ENCODE data around the gene ELP1.

ELP1 gene

GRCh38 chr9:108882052-108882888, 51.7 kb downstream of the ELP1 start:
- Histone ChIP-seq H3K9ac (ENCODE audit: low read depth, low read length, poor library complexity, severe bottlenecking) (no peak overlapping the region), H3K4me2 (ENCODE audit: low read depth, low read length, poor library complexity, severe bottlenecking) (no peak overlapping the region), H2AFZ (ENCODE audit: low read length) (no peak overlapping the region), H3K9me3 (ENCODE audit: insufficient read depth, low read depth, low read length) (no peaks in the 10 kb centered on the region), H3K36me3 (ENCODE audit: insufficient read depth, low read length) (peaks cover 34% of the 10 kb centered on the region; the same call in 1 of the 2 replicates), H3K9me2 (replicated peaks; ENCODE audit: low read depth, low read length) (no peaks in the 10 kb centered on the region), H3K79me2 (ENCODE audit: insufficient read depth, low read length) (no peaks in the 10 kb centered on the region), H3F3A (ENCODE audit: low read depth) (no peaks in the 10 kb centered on the region), H3K4me1 (ENCODE audit: insufficient read depth, low read length, poor library complexity, severe bottlenecking) (no peaks in the 10 kb centered on the region), H3K27me3 (ENCODE audit: insufficient read depth, low read length, poor library complexity, severe bottlenecking) (no peaks in the 10 kb centered on the region), H3K4me3 (ENCODE audit: low read length, poor library complexity, severe bottlenecking) (no peak overlapping the region), H4K20me1 (ENCODE audit: insufficient read depth, low read length, poor library complexity, severe bottlenecking) (no peaks in the 10 kb centered on the region)
- TF ChIP-seq CTCF (conservative IDR thresholded peaks at IDR 0.05; ENCODE audit: low read length) (no peak), EZH2phosphoT487 (IDR thresholded peaks at IDR 0.05; ENCODE audit: borderline replicate concordance) (no peak)

DNA sequence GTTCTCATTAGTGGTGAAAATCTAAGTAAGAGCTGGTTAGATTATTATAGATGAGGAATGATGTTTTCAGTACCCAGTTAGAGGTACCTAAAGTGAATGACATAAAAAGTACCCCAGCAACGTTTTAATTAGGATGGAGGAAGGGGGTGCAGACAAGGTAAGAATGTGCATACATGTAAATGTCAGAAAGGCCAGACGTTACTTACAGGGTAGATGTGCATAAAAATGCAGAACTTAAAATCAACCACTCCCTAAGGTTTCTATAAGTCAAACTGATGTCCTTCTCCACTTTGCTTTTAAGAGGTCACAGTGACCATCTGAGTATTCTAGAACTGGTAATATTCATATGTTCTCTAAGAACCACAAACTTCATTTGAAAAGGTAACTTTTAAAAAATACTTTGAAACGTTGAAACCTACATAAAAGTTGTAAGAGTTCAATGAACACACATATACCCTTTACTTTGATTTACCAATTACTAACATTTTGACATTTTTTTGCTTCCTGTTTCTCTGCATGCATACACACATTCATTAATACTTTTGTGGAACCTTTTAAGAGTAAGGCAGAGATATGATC, 53.1 kb downstream of the ELP1 start:
- Histone ChIP-seq H3K9me3 (ENCODE audit: insufficient read depth, low read depth, low read length) (no peaks in the 10 kb centered on the region), H3K79me2 (ENCODE audit: insufficient read depth, low read length) (no peaks in the 10 kb centered on the region), H3K4me2 (ENCODE audit: low read depth, low read length, poor library complexity, severe bottlenecking) (no peak overlapping the region), H3K9me2 (replicated peaks; ENCODE audit: low read depth, low read length) (no peaks in the 10 kb centered on the region), H3K27me3 (ENCODE audit: insufficient read depth, low read length, poor library complexity, severe bottlenecking) (no peaks in the 10 kb centered on the region), H3K36me3 (ENCODE audit: insufficient read depth, low read length) (peaks cover 39% of the 10 kb centered on the region; the same call in 1 of the 2 replicates), H4K20me1 (ENCODE audit: insufficient read depth, low read length, poor library complexity, severe bottlenecking) (no peaks in the 10 kb centered on the region), H3K9ac (ENCODE audit: low read depth, low read length, poor library complexity, severe bottlenecking) (no peak overlapping the region), H3F3A (ENCODE audit: low read depth) (no peaks in the 10 kb centered on the region), H3K4me1 (ENCODE audit: insufficient read depth, low read length, poor library complexity, severe bottlenecking) (no peaks in the 10 kb centered on the region), H3K4me3 (ENCODE audit: low read length, poor library complexity, severe bottlenecking) (no peak overlapping the region), H2AFZ (ENCODE audit: low read length) (no peak overlapping the region)
- TF ChIP-seq EZH2phosphoT487 (IDR thresholded peaks at IDR 0.05; ENCODE audit: borderline replicate concordance) (no peak), CTCF (conservative IDR thresholded peaks at IDR 0.05; ENCODE audit: low read length) (no peak)

DNA sequence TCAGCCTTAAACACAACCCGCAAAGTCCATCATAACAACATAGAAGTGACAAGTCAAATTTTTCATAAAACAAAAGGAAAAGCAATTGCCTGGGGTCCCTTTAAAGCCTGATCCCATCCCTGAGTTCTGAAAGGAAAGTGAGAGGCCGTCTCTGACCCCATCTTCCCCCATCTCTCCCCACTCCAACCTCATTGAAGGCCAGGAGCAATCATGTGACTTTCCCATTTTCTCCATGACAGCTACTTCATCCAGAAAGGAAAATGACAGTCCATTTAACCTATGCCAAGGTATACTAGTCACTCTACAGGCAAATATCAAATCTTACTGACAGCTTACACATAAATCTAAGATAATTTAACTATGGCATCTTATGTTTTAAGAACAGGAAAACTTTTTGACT, 56.4 kb downstream of the ELP1 start:
- Histone ChIP-seq H3K79me2 (ENCODE audit: insufficient read depth, low read length) (no peaks in the 10 kb centered on the region), H3K9ac (ENCODE audit: low read depth, low read length, poor library complexity, severe bottlenecking) (no peak overlapping the region), H3K27me3 (ENCODE audit: insufficient read depth, low read length, poor library complexity, severe bottlenecking) (no peaks in the 10 kb centered on the region), H3K9me2 (replicated peaks; ENCODE audit: low read depth, low read length) (no peaks in the 10 kb centered on the region), H3K4me2 (ENCODE audit: low read depth, low read length, poor library complexity, severe bottlenecking) (no peak overlapping the region), H3F3A (ENCODE audit: low read depth) (no peaks in the 10 kb centered on the region), H3K4me1 (ENCODE audit: insufficient read depth, low read length, poor library complexity, severe bottlenecking) (no peaks in the 10 kb centered on the region), H3K4me3 (ENCODE audit: low read length, poor library complexity, severe bottlenecking) (no peak overlapping the region), H3K9me3 (ENCODE audit: insufficient read depth, low read depth, low read length) (no peaks in the 10 kb centered on the region), H2AFZ (ENCODE audit: low read length) (no peak overlapping the region), H4K20me1 (ENCODE audit: insufficient read depth, low read length, poor library complexity, severe bottlenecking) (no peaks in the 10 kb centered on the region), H3K36me3 (ENCODE audit: insufficient read depth, low read length) (peaks cover 65% of the 10 kb centered on the region; the same call in 1 of the 2 replicates)
- no peak for TF ChIP-seq EZH2phosphoT487 (IDR thresholded peaks at IDR 0.05; ENCODE audit: borderline replicate concordance)
- TF ChIP-seq CTCF (conservative IDR thresholded peaks at IDR 0.05; ENCODE audit: low read length), result no peak

All from Loucy (cell line).